IPS-18a (cell line): ENCODE data around the gene CARD6.

Source experiments
- H3K27ac ChIP-seq: one replicate; pipeline ENCODE4 v1.5.1; 2013; ENCODE audit warnings: low read length
- H3K27me3 ChIP-seq: one replicate; pipeline ENCODE4 v1.6.1; 2013; ENCODE audit warnings: mild to moderate bottlenecking, low read length; ENCODE audit not compliant: control insufficient read depth, insufficient read depth
- H3K36me3 ChIP-seq: one replicate; pipeline ENCODE4 v1.6.1; 2013; ENCODE audit warnings: low read depth, low read length; ENCODE audit not compliant: control insufficient read depth
- H3K4me1 ChIP-seq: one replicate; pipeline ENCODE4 v1.6.1; 2013; ENCODE audit warnings: low read depth, low read length; ENCODE audit not compliant: control insufficient read depth
- H3K4me3 ChIP-seq: one replicate; pipeline ENCODE4 v1.5.1; 2013; ENCODE audit warnings: low read length
- H3K9ac ChIP-seq: one replicate; pipeline ENCODE4 v1.6.1; 2013; ENCODE audit warnings: mild to moderate bottlenecking, low read length, moderate library complexity
- H3K9me3 ChIP-seq: one replicate; pipeline ENCODE4 v1.6.1; 2013; ENCODE audit warnings: low read depth, low read length; ENCODE audit not compliant: control insufficient read depth

The CARD6 gene

DNA sequence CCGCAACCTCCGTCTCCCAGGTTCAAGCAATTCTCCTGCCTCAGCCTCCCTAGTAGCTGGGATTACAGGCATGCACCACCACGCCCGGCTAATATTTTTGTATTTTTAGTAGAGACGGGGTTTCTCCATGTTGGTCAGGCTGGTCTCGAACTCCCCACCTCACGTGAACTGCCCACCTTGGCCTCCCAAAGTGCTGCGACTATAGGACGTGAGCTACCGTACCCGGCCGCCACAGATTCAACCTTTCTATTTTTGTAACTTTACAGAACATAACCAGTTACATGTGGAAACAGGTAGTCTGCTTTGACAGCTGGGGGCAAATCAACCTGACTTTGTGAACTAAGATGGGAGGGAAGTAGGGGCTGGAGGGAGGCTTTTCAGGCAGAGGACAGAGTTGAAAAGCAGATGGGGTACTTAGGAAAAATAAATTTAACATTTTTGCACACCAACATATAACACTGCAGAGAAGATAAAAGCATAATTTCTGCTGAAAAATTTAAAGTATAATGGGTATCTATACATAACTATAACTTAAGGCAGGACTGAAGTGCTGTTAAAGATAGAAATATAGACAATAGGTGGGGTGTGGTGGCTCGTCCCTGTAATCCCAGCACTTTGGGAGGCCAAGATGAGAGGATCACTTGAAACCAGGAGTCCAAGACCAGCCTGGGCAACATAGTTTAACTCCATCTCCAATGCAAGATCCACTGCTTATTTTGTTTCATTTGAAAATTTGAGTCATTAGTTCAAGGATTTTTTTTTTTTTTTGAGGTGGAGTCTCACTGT, 11.2 kb upstream of the CARD6 start:
- Histone ChIP-seq H3K27ac (no peak overlapping the region), H3K4me1 (peaks cover 15% of the 10 kb centered on the region), H3K27me3 (no peaks in the 10 kb centered on the region), H3K4me3 (no peak overlapping the region), H3K9ac (no peak overlapping the region), H3K36me3 (peaks cover 83% of the 10 kb centered on the region), H3K9me3 (no peaks in the 10 kb centered on the region)

DNA sequence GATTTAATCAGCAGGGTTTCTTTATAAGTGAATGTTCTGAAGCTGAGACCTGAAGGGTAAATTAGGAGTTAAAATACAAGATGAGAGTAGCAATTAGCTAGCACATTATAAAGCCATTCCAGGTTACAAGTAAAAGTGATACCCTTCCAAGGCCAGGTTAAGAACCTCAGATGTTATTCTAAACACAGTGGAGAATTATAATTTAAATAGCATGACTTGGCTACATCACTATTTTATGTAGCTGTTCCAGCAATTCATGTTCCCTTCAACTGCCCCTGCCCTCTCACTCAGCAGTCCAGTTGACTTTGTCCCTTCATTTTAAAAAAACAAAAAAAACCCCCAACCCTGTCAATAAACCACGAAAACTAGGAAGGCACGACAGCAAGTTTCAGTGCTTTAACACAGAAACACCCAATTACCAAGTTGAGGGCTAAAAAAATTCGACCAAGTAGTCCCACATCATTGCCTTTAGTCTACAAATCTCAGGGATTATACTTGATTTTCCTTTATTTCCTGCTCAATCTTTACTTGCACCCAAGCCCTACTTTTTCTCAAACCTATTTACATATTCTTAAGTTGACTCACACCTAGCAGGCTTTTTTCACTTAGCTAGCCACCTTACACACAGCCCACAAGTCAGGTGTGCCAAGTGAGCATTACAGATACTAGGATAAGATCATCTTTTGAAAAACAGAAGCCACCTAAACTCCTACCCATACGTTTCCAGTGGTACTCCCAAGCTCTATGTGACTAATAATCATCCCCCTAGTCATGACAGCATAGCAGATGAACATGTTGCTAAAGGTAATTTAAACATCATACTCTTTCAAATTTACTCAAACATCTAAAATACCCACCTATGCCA, 9.6 kb upstream of the CARD6 start:
- Histone ChIP-seq H3K9ac (peak overlapping the region; percentile 100), H3K4me1 (peaks cover 19% of the 10 kb centered on the region), H3K4me3 (peak overlapping the region; percentile 100), H3K27ac (no peak overlapping the region), H3K9me3 (no peaks in the 10 kb centered on the region), H3K27me3 (no peaks in the 10 kb centered on the region), H3K36me3 (peaks cover 80% of the 10 kb centered on the region)

GRCh38 chr5:40832345-40832744, 8.8 kb upstream of the CARD6 start:
- peaks cover 19% of the 10 kb centered on the region for H3K4me1 ChIP-seq
- peaks cover 73% of the 10 kb centered on the region for H3K36me3 ChIP-seq
- H3K9me3 ChIP-seq, result no peaks in the 10 kb centered on the region
- H3K4me3 ChIP-seq, result peak overlapping the region; percentile 100
- no peak overlapping the region for H3K27ac ChIP-seq
- H3K9ac ChIP-seq, result peak overlapping the region; percentile 100
- no peaks in the 10 kb centered on the region for H3K27me3 ChIP-seq

DNA sequence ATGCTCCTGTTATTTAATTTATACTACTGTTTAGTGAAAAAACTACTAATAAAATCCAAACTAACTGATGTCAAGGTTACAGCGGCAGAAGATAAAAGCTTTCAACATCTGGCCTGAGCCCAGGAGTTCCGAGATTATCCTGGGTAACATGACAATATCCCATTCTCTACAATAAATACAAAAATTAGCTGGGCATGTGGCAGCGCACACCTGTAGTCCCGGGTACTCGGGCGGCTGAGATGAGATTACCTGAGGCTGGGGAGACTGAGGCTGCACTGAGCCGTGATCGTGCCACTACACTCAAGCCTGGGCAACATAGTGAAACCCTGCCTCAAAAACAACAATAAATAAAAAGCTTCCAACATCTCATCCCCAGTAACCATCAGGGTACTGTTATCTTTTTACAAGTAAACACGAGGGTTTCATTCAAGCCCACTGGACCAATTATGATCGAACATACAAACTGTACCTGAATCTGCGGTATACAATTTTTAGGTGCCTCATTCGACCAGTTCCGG, 7.4 kb upstream of the CARD6 start:
- peaks cover 19% of the 10 kb centered on the region for H3K4me1 ChIP-seq
- H3K27ac ChIP-seq, result peak overlapping the region; percentile 99
- peak overlapping the region; percentile 100 for H3K9ac ChIP-seq

GRCh38 chr5:40834391-40834848, 6.7 kb upstream of the CARD6 start:
- Histone ChIP-seq H3K9ac (peak overlapping the region; percentile 100), H3K4me3 (peak overlapping the region; percentile 100), H3K27me3 (no peaks in the 10 kb centered on the region), H3K9me3 (no peaks in the 10 kb centered on the region), H3K4me1 (peaks cover 19% of the 10 kb centered on the region), H3K27ac (peak overlapping the region; percentile 99), H3K36me3 (peaks cover 52% of the 10 kb centered on the region)

More for the DNA sequence above, 7.4 kb upstream of the CARD6 start:
- Histone ChIP-seq H3K36me3 (peaks cover 58% of the 10 kb centered on the region), H3K27me3 (no peaks in the 10 kb centered on the region), H3K9me3 (no peaks in the 10 kb centered on the region), H3K4me3 (peak overlapping the region; percentile 100)

DNA sequence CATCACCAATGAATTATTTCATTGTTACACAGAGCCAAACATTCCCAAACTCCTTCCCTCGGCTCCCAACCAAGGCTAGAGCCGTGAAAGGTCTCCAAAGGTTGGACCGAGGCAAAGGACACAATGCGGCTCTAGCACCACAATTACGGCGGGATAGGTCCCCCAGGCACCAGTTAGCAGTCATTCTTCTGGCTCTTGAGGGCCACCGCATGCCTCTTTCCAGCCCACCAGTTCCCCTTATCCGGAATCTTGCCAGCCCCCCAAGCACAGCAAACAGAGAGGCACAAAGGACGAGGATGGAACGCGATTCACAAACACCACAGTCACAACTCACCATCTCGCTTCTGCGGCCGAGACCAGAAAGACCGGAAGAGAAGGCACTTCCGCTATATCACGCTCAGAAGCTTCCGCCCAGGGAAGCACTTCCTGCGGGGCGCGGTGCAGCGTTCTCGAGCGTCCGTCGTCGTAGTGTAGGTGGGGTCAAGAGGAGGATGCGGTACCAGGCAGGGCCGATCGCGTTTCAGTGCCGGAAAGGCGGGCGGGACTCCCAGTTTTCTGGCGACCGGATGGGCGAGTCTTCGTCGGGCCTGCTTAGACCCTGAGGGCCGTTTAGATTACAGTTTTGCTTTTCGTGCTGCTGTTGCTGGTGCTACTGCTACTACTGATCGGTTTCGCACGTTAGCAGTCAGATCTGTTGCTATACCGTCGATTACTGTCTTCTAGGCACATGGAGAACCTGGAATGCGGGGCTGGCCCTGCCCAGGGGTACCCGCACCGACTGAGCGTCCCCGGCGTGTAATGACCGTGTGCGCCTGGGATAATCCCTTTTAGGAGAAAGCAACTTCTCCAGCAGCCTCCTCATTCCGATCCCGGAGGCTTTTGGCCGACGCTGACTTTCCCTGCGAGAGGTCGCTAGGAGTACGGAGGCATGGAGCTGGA, 6.0 kb upstream of the CARD6 start, which contains the start of gene RPL37:
Gene RPL37, minus strand, starts transcription at position 374 of the 939 bp plus-strand sequence. Its CDS starts 37 bp downstream, at position 337.
- Histone ChIP-seq H3K9ac (peak within 1 kb of the TSS; percentile 100), H3K27me3 (no peaks in the 10 kb centered on the region), H3K9me3 (no peaks in the 10 kb centered on the region), H3K36me3 (peaks cover 45% of the 10 kb centered on the region), H3K27ac (peak within 1 kb of the TSS; percentile 99), H3K4me3 (peak within 1 kb of the TSS; percentile 100), H3K4me1 (peaks cover 19% of the 10 kb centered on the region)

GRCh38 chr5:40838086-40838485, 3.1 kb upstream of the CARD6 start:
- Histone ChIP-seq H3K9ac (no peak overlapping the region), H3K4me1 (peaks cover 25% of the 10 kb centered on the region), H3K27me3 (no peaks in the 10 kb centered on the region), H3K9me3 (no peaks in the 10 kb centered on the region), H3K4me3 (no peak overlapping the region), H3K27ac (no peak overlapping the region), H3K36me3 (peaks cover 15% of the 10 kb centered on the region)

DNA sequence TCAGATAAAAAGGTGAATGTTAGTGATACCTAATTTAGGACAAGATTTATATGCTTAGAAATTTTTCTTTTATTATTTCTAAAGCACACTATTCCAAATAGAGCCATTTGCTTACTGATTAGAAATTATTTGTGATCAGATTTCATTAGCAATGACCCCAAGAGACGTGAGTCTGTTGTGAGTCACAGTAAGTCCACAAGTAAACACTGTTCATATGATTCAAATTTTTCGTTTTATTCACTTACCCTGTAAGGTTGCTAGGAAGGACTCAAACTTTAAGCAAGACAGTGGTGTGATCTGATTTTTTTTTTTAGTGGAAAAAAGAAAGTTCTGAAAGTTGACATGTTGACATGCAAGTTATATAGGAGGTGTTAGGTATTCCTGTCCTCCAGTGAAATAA, 1.2 kb downstream of the CARD6 start:
- Histone ChIP-seq H3K27ac (no peak overlapping the region), H3K4me3 (no peak overlapping the region), H3K9ac (no peak overlapping the region), H3K9me3 (no peaks in the 10 kb centered on the region), H3K4me1 (peaks cover 12% of the 10 kb centered on the region), H3K27me3 (no peaks in the 10 kb centered on the region), H3K36me3 (no peaks in the 10 kb centered on the region)

DNA sequence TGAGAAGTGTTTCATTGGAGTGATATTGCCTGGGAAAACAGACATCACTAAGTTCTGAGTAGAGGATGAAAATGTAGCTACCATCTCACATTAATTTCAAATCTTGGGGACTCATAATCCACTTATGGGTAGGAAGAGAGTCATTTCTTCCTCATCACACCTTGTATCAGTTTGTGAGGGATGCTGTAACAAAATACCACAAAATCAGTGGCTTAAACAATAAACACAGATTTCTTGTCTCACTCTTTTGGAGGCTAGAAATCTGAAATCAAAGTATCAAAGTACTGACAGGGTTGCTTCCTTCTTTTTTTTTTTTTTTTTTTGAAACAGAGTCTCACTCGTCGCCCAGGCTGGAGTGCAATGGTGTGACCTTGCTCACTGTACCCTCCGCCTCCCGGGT, 3.4 kb downstream of the CARD6 start:
- Histone ChIP-seq H3K4me1 (peaks cover 12% of the 10 kb centered on the region), H3K4me3 (no peak overlapping the region), H3K27ac (no peak overlapping the region), H3K9me3 (no peaks in the 10 kb centered on the region), H3K36me3 (no peaks in the 10 kb centered on the region), H3K9ac (no peak overlapping the region), H3K27me3 (no peaks in the 10 kb centered on the region)

DNA sequence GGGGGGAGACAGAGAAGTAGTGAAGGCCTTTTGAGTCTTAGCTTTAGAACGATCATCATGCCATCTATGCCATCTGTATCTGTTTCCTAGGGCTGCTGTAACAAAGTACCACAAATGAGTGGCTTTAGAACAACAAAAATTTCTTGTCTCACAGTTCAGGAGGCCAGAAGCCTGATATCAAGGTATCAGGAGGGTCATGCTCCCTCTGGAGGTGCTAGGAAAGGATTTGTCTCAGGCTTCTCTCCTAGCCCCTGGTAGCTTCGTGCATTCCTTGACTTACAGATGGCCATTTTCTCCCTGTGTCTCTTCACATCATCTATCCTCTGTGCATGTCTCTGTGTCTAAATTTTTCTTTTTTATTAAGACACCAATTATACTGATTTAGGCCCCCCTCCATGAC, 5.2 kb downstream of the CARD6 start:
- H3K9ac ChIP-seq, result no peak overlapping the region
- no peaks in the 10 kb centered on the region for H3K27me3 ChIP-seq
- no peak overlapping the region for H3K27ac ChIP-seq
- H3K36me3 ChIP-seq, result no peaks in the 10 kb centered on the region
- no peak overlapping the region for H3K4me3 ChIP-seq
- H3K4me1 ChIP-seq, result peaks cover 4% of the 10 kb centered on the region
- H3K9me3 ChIP-seq, result no peaks in the 10 kb centered on the region
